IPS-18a (cell line): ENCODE data around the gene RTKN2.

Source experiments
- H3K27ac ChIP-seq: one replicate; pipeline ENCODE4 v1.5.1; 2013; ENCODE audit warnings: low read length
- H3K27me3 ChIP-seq: one replicate; pipeline ENCODE4 v1.6.1; 2013; ENCODE audit warnings: mild to moderate bottlenecking, low read length; ENCODE audit not compliant: control insufficient read depth, insufficient read depth
- H3K36me3 ChIP-seq: one replicate; pipeline ENCODE4 v1.6.1; 2013; ENCODE audit warnings: low read depth, low read length; ENCODE audit not compliant: control insufficient read depth
- H3K4me1 ChIP-seq: one replicate; pipeline ENCODE4 v1.6.1; 2013; ENCODE audit warnings: low read depth, low read length; ENCODE audit not compliant: control insufficient read depth
- H3K4me3 ChIP-seq: one replicate; pipeline ENCODE4 v1.5.1; 2013; ENCODE audit warnings: low read length
- H3K9ac ChIP-seq: one replicate; pipeline ENCODE4 v1.6.1; 2013; ENCODE audit warnings: mild to moderate bottlenecking, low read length, moderate library complexity
- H3K9me3 ChIP-seq: one replicate; pipeline ENCODE4 v1.6.1; 2013; ENCODE audit warnings: low read depth, low read length; ENCODE audit not compliant: control insufficient read depth

The RTKN2 gene

GRCh38 chr10:62183857-62184795, 84.5 kb downstream of the RTKN2 start:
- no peaks in the 10 kb centered on the region for H3K36me3 ChIP-seq
- H3K4me1 ChIP-seq: peaks cover 4% of the 10 kb centered on the region
- H3K27ac ChIP-seq: no peak overlapping the region
- no peaks in the 10 kb centered on the region for H3K9me3 ChIP-seq
- H3K4me3 ChIP-seq: no peak overlapping the region
- no peak overlapping the region for H3K9ac ChIP-seq
- H3K27me3 ChIP-seq: no peaks in the 10 kb centered on the region

GRCh38 chr10:62183442-62183841, 85.2 kb downstream of the RTKN2 start:
- Histone ChIP-seq H3K4me1 (peaks cover 4% of the 10 kb centered on the region), H3K9ac (no peak overlapping the region), H3K27ac (no peak overlapping the region), H3K4me3 (no peak overlapping the region), H3K27me3 (no peaks in the 10 kb centered on the region), H3K36me3 (no peaks in the 10 kb centered on the region), H3K9me3 (no peaks in the 10 kb centered on the region)

GRCh38 chr10:62182595-62182994, 86.0 kb downstream of the RTKN2 start:
- peaks cover 4% of the 10 kb centered on the region for H3K4me1 ChIP-seq
- no peaks in the 10 kb centered on the region for H3K27me3 ChIP-seq
- no peaks in the 10 kb centered on the region for H3K9me3 ChIP-seq
- H3K9ac ChIP-seq: no peak overlapping the region
- H3K27ac ChIP-seq: no peak overlapping the region
- no peaks in the 10 kb centered on the region for H3K36me3 ChIP-seq
- no peak overlapping the region for H3K4me3 ChIP-seq

GRCh38 chr10:62182171-62182570, 86.5 kb downstream of the RTKN2 start:
- H3K4me1 ChIP-seq: peaks cover 4% of the 10 kb centered on the region
- H3K27ac ChIP-seq: no peak overlapping the region
- H3K36me3 ChIP-seq: no peaks in the 10 kb centered on the region
- no peak overlapping the region for H3K9ac ChIP-seq
- no peaks in the 10 kb centered on the region for H3K9me3 ChIP-seq
- H3K27me3 ChIP-seq: no peaks in the 10 kb centered on the region
- no peak overlapping the region for H3K4me3 ChIP-seq

- no peak overlapping the region for H3K27ac ChIP-seq
- no peaks in the 10 kb centered on the region for H3K36me3 ChIP-seq
- H3K4me1 ChIP-seq: no peaks in the 10 kb centered on the region
- H3K9ac ChIP-seq: no peak overlapping the region
- H3K9me3 ChIP-seq: no peaks in the 10 kb centered on the region
- no peaks in the 10 kb centered on the region for H3K27me3 ChIP-seq
- H3K4me3 ChIP-seq: no peak overlapping the region
Observed at GRCh38 chr10:62180677-62181076, 88.0 kb downstream of the RTKN2 start.

GRCh38 chr10:62178568-62178967, 90.1 kb downstream of the RTKN2 start:
- no peaks in the 10 kb centered on the region for H3K4me1 ChIP-seq
- H3K27ac ChIP-seq: no peak overlapping the region

GRCh38 chr10:62177111-62177510, 91.5 kb downstream of the RTKN2 start:
- no peaks in the 10 kb centered on the region for H3K27me3 ChIP-seq
- H3K4me1 ChIP-seq: no peaks in the 10 kb centered on the region
- no peak overlapping the region for H3K9ac ChIP-seq
- no peaks in the 10 kb centered on the region for H3K36me3 ChIP-seq
- no peaks in the 10 kb centered on the region for H3K9me3 ChIP-seq
- H3K4me3 ChIP-seq: no peak overlapping the region
- H3K27ac ChIP-seq: no peak overlapping the region

More at GRCh38 chr10:62178568-62178967, 90.1 kb downstream of the RTKN2 start:
- H3K9me3 ChIP-seq: no peaks in the 10 kb centered on the region
- H3K27me3 ChIP-seq: no peaks in the 10 kb centered on the region
- H3K9ac ChIP-seq: no peak overlapping the region
- H3K36me3 ChIP-seq: no peaks in the 10 kb centered on the region
- no peak overlapping the region for H3K4me3 ChIP-seq

- no peak overlapping the region for H3K27ac ChIP-seq
- H3K9ac ChIP-seq: no peak overlapping the region
- H3K9me3 ChIP-seq: no peaks in the 10 kb centered on the region
- H3K4me3 ChIP-seq: no peak overlapping the region
- H3K36me3 ChIP-seq: no peaks in the 10 kb centered on the region
- no peaks in the 10 kb centered on the region for H3K4me1 ChIP-seq
- no peaks in the 10 kb centered on the region for H3K27me3 ChIP-seq
Observed at GRCh38 chr10:62175251-62175650, 93.4 kb downstream of the RTKN2 start.

- Histone ChIP-seq H3K27ac (no peak overlapping the region), H3K36me3 (no peaks in the 10 kb centered on the region), H3K9me3 (no peaks in the 10 kb centered on the region), H3K4me1 (no peaks in the 10 kb centered on the region), H3K4me3 (no peak overlapping the region), H3K9ac (no peak overlapping the region), H3K27me3 (no peaks in the 10 kb centered on the region)
Observed at GRCh38 chr10:62172465-62172864, 96.2 kb downstream of the RTKN2 start.

- H3K27me3 ChIP-seq: no peaks in the 10 kb centered on the region
- no peak overlapping the region for H3K9ac ChIP-seq
- H3K36me3 ChIP-seq: no peaks in the 10 kb centered on the region
- H3K4me1 ChIP-seq: no peaks in the 10 kb centered on the region
- H3K4me3 ChIP-seq: no peak overlapping the region
- no peaks in the 10 kb centered on the region for H3K9me3 ChIP-seq
- no peak overlapping the region for H3K27ac ChIP-seq
Observed at GRCh38 chr10:62171791-62172190, 96.9 kb downstream of the RTKN2 start.

- Histone ChIP-seq H3K9me3 (no peaks in the 10 kb centered on the region), H3K27ac (no peak overlapping the region), H3K9ac (no peak overlapping the region), H3K4me1 (no peaks in the 10 kb centered on the region), H3K27me3 (no peaks in the 10 kb centered on the region), H3K4me3 (no peak overlapping the region), H3K36me3 (no peaks in the 10 kb centered on the region)
Observed at GRCh38 chr10:62170732-62171131, 97.9 kb downstream of the RTKN2 start.
